Measurements from ENCODE around the gene IMMP2L. TPM values are rescaled to one million over a fixed set of nuclear protein-coding genes. Genes with fewer than 3 reads are reported as not detected.

Gene IMMP2L
- total RNA-seq, 1 donor from 2014 or later = 19.0 TPM

GRCh38 chr7:110645060-110645459 is 917.2 kb downstream of the IMMP2L start:
- H3K27me3 ChIP-seq (ENCODE audit: control insufficient read depth, insufficient read depth, low read length) = no peaks in the 10 kb centered on the region
- no peaks in the 10 kb centered on the region for H3K36me3 ChIP-seq (ENCODE audit: control insufficient read depth, insufficient read depth, low read length)
- TF ChIP-seq CTCF (IDR thresholded peaks at IDR 0.05; ENCODE audit: insufficient read depth, low read length, severe bottlenecking) = no peak
- no peak overlapping the region for H3K4me3 ChIP-seq (ENCODE audit: low read depth, low read length)
- FAIRE-seq (no peak), DNase-seq (ENCODE audit: low read depth) (no peak)

DNA sequence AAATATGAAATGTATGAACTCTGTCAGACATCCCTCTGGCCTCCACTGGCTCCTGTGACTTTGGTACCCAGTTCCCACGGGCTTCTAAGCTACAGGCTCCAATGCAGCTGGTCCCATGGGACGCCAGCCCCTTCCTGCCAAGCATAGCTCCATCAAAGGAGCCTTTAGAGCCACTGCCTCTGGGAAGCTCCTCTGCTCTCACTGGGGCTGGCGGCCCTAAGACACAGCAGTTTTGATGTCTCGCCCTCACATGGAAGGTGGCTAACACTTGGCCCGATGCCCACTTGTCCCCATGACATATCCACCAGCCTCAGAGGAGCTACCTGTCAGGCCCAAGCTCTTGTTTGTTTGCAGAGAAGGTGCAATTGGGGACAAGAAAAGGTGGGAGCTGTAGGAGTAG is 925.0 kb downstream of the IMMP2L start:
- FAIRE-seq = no peak
- no peak for TF ChIP-seq CTCF (IDR thresholded peaks at IDR 0.05; ENCODE audit: insufficient read depth, low read length, severe bottlenecking)

DNA sequence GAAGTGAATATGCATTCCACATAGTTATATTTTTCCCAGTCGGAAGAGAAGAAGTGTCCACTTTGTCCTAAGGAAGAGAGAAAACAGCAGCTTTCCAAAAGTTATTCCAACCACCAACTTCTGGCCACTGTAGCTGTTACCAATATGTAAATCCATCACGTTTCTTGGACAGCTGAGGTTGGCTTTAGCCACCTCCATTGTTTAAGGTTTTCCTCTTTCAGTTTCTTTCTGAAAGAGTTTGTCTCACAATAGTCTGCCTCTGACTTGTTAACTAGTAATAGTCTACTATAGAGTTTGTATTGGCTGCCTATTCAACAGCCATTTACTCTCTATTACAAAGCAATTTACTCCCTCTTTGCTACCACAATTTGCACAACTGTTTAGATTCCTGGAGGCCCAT is 929.0 kb downstream of the IMMP2L start:
- no peak for FAIRE-seq
- Histone ChIP-seq H3K4me3 (ENCODE audit: low read depth, low read length) (no peak overlapping the region), H3K27me3 (ENCODE audit: control insufficient read depth, insufficient read depth, low read length) (no peaks in the 10 kb centered on the region), H3K36me3 (ENCODE audit: control insufficient read depth, insufficient read depth, low read length) (no peaks in the 10 kb centered on the region)
- no peak for TF ChIP-seq CTCF (IDR thresholded peaks at IDR 0.05; ENCODE audit: insufficient read depth, low read length, severe bottlenecking)
- DNase-seq (ENCODE audit: low read depth) = no peak

More for the DNA sequence above, 925.0 kb downstream of the IMMP2L start:
- DNase-seq (ENCODE audit: low read depth) = no peak
- Histone ChIP-seq H3K27me3 (ENCODE audit: control insufficient read depth, insufficient read depth, low read length) (no peaks in the 10 kb centered on the region), H3K4me3 (ENCODE audit: low read depth, low read length) (no peak overlapping the region), H3K36me3 (ENCODE audit: control insufficient read depth, insufficient read depth, low read length) (no peaks in the 10 kb centered on the region)

DNA sequence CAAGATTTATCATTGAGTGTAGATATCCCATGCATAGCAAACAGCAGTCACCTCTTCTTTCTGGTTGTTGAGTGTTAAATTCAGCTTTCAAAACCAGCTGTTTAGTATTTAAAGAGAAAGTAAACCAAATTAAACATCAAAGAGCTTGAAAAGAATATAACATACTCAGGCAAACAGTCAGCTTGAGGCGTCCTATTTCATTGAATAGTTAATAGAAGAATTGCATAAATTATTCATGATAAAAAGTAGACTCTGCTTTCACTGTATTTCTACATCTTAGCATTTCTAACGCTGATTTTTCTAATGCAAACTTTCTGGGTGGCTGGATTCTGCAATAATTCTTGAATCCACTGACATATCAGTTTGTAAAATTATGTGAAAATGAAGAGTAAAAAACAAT is 935.9 kb downstream of the IMMP2L start:
- FAIRE-seq = no peak
- Histone ChIP-seq H3K4me3 (ENCODE audit: low read depth, low read length) (no peak overlapping the region), H3K36me3 (ENCODE audit: control insufficient read depth, insufficient read depth, low read length) (no peaks in the 10 kb centered on the region)

DNA sequence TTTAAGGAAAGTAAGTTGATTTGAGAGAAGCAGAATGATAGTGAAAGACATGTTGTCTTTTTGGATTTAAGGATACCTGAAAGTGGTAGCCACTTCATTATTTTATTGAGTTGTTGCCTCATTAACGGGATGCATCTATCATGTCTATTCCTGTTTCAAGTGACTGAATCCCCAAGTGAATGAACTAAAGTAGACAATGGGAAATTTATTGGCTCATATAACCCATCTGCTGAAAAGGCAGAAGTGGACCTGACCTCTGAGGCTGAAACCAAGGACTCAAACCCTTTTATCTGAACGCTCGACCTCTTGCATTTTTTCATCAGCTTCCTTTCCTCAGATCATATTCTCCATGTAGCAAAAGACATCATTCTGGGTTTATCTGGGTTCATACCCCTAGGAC is 937.0 kb downstream of the IMMP2L start:
- Histone ChIP-seq H3K4me3 (ENCODE audit: low read depth, low read length) (no peak overlapping the region), H3K27me3 (ENCODE audit: control insufficient read depth, insufficient read depth, low read length) (no peaks in the 10 kb centered on the region), H3K36me3 (ENCODE audit: control insufficient read depth, insufficient read depth, low read length) (no peaks in the 10 kb centered on the region)
- TF ChIP-seq CTCF (IDR thresholded peaks at IDR 0.05; ENCODE audit: insufficient read depth, low read length, severe bottlenecking) = no peak
- DNase-seq (ENCODE audit: low read depth) (no peak), FAIRE-seq (no peak)

More for the DNA sequence above, 935.9 kb downstream of the IMMP2L start:
- no peaks in the 10 kb centered on the region for H3K27me3 ChIP-seq (ENCODE audit: control insufficient read depth, insufficient read depth, low read length)
- DNase-seq (ENCODE audit: low read depth) = no peak
- TF ChIP-seq CTCF (IDR thresholded peaks at IDR 0.05; ENCODE audit: insufficient read depth, low read length, severe bottlenecking) = no peak

- FAIRE-seq = no peak
- TF ChIP-seq CTCF (IDR thresholded peaks at IDR 0.05; ENCODE audit: insufficient read depth, low read length, severe bottlenecking) = no peak
- H3K36me3 ChIP-seq (ENCODE audit: control insufficient read depth, insufficient read depth, low read length) = no peaks in the 10 kb centered on the region
- DNase-seq (ENCODE audit: low read depth) = peak; percentile 3
- H3K27me3 ChIP-seq (ENCODE audit: control insufficient read depth, insufficient read depth, low read length) = no peaks in the 10 kb centered on the region
- H3K4me3 ChIP-seq (ENCODE audit: low read depth, low read length) = no peak overlapping the region
These were observed 938.9 kb downstream of the IMMP2L start for GRCh38 chr7:110623436-110623835.
